CD4-positive, alpha-beta T cell treated with Interleukin-12 subunit alpha and Interleukin-12 subunit beta, for 1 hour (primary cell): ENCODE data around the gene RASIP1.
"Not testable (repeated sequence)": the region's sequence is repeated elsewhere in the genome, so short reads cannot be mapped to it uniquely, and the experiment has no call there.

Experiments used
- DNase-seq: peaks from one replicate; pipeline ENCODE4 v3.0.0-alpha.2; 2020

Gene RASIP1

DNA sequence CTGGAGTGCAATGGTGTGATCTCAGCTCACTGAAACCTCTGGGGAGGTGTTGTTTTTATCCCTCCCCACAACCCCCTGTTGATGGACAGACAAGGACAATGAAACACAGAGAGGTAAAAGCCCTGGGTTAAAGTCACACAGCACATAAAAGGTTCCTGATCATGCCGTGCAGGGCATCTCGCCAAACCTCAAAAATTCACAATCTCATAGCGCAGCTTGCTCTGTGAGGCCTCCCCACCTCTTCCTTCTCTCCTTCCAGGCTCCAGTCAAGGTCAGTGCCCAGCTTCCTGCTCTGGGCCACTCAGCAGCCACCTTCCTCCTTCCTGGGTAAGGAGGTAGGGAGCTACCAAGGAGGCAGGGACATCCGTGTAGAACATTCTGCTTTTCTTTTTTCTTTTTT is 42.4 kb downstream of the RASIP1 start:
- no peak for DNase-seq

DNA sequence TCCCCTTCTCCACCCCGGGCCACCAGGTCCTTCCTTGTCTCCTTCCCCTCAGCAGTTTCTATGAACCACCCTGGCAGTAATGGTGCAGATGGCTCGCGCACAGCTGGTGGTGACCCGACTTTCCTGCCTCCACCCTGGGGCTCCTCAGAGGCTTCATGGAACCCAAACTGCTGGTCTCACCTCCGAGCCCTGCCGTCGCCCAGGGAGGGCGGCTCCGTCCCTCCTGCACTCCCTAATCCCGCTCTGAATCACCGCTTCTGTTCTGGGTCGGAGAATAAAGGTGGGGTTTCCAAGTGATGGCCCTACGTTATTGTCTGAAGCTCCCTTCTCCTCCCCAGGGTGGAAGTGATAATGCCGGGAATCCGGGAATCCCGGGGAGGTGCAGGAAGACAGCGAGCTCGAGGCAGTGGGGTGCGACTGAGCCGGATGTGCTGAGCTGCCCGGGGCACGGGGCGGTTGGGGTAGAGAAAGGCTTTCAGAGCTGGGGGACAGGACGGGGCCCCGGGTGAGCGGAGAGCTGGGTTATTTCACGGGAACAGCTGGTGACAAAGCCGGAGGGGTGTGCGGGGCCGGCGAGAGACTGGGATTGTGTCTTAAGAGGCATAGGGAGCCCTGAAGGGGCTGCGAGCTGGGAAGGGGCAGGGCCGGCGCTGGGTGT is 43.9 kb downstream of the RASIP1 start:
- no peak for DNase-seq

DNA sequence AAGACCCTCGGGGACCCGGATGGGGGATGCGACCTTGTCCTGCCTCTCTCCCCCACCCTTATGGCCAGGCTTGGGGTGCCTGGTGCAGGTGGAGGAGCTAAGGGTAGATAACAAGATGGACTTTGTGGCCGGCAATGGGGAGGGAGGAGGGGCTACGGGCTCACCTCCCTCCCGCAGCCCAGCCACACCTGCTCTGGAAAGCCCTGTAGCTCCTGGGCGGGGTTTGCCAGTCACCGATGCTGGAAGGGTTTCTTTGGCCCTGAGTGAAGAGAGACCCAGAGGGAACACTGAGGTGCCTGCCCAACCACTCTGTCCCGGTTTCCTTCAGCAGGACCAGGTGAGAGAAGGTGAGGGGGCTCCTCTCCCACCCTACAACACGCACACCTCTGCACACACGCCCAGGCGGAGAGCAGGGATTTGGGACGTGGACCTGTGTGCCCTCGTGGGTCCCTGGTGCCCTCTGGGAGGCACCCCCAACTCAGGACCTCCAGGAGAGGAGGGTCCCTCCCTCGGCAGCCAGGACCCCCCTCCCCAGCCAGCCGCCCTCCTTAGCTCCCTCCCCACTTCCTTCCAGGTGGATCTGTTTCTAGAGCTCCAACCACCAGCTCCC is 44.6 kb downstream of the RASIP1 start, which contains the start of gene FUT2:
FUT2 (plus strand) TSS at position 229 of the 610 bp plus-strand sequence. CDS start 6,986 bp downstream, outside the sequence.
- no peak for DNase-seq

DNA sequence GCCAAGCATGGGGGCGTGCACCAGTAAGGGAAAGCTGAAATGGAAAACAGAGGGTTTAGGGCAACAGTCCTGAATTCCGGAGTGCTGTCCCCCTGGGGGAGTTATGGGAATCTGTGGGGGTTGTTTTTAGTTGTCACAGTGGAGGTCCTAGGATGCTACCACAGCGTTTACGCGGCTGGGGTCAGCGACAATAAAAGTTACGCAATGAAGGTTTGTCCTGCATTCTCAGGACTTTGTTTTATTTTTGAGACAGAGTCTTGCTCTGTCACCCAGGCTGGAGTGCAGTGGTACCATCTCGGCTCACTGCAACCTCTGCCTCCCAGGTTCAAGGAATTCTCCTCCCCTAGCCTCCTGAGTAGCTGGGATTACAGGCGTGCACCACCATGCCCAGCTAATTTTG is 46.8 kb downstream of the RASIP1 start:
- DNase-seq, result not testable (repeated sequence)

DNA sequence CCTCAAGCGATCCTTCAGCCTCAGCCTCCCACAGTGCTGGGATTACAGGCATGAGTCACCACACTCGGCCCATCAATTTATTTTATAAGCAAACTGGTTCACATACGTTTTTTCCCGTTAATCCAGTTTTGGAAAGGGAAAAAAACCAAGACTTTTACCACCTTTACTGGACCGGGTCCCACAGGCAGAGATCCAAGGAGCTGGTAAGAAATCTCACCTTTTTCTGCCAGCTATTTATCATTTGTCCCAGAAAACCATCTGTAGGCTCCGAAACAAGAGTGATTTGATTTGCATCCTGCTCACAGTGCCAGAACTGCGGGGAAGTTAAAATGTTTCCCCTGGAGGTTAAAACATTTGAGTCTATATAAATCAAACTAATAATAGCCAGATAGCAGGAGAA is 51.0 kb downstream of the RASIP1 start:
- DNase-seq, result no peak

DNA sequence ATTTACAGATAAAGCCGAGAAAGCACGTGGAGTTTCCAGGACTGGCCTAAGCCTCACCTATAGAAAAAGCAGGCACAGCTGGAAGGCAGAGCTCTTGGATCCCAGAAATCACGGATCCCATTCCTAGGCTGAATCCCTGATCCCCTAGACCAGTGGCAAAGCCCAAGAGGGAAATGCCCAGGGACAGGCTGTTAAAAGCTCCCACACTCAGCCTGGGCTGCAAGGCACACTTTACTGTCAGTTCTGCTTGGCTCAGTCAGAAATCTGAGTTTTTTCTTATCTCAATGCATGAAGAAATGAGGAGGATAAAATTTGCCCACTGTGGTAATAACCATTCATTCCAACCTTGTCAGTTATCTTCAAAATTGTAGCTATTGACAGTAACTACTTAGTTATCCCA is 52.6 kb downstream of the RASIP1 start:
- DNase-seq, result no peak

DNA sequence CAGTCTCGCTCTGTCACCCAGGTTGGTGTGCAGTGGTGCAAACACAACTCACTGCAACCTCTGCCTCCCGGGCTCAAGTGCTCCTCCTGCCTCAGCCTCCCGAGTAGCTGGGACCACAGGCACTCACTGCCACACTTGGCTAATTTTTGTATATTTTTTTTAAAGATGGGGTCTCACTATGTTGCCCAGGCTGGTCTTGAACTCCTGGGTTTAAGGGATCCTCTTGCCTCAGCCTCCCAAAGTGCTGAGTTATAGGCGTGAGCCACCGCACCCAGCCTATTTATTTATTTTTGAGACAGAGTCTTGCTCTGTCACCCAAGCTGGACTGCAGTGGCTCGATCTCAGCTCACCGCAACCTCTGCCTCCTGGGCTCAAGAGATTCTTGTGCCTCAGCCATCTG is 53.8 kb downstream of the RASIP1 start:
- DNase-seq, result not testable (repeated sequence)

DNA sequence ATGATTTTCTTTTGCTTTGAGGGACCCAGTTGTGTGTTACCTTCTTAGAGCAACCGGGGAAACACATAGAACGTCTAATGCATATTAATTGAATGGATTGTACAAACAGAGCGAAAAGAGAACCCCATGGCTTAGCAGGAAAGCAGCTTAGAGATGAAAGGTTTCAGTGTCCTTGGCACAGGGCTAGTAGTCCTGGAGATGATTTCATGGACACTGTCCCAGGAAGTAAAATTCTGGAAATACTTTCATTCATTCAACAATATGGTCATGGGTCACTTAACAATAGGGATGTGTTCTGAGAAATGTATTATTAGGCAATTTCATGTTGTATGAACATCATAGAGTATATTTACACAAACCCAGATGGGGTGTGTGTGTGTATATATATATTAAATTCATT is 54.3 kb downstream of the RASIP1 start:
- no peak for DNase-seq

DNA sequence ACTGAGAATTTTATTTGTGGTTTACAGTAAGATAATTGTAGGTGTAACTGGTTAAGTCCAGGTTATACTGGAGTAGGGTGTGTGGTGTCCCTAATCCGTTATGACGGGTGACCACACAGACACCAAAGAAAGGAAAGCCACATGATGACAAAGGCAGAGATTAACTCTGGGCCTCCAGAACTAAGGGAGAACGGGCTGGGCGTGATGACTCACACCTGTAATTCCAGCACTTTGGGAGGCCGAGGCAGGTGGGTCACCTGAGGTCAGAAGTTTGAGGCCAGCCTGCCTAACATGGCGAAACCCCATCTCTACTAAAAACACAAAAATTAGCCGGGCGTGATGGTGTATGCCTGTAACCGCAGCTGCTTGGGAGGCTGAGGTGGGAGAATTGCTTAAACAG is 54.8 kb downstream of the RASIP1 start:
- no peak for DNase-seq

DNA sequence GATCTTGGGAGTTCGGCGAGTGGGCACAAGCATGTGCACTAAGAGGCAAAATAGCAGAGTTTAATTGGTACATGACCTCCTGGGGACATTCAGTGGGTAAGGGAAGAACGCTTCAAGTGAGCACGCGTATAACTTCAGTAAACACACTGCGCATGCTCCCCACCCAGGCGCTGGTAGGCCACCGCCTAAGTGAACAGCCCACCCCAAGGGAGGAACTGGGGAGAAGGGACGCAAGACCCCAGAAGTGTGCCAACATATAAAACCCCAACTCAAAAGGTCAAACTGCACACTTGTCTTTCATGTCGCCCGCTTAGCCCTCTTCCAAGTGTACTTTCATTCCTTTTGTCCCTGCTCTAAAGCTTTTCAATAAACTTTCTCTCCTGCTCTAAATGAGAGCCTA is 57.1 kb downstream of the RASIP1 start:
- peak; percentile 27 for DNase-seq

DNA sequence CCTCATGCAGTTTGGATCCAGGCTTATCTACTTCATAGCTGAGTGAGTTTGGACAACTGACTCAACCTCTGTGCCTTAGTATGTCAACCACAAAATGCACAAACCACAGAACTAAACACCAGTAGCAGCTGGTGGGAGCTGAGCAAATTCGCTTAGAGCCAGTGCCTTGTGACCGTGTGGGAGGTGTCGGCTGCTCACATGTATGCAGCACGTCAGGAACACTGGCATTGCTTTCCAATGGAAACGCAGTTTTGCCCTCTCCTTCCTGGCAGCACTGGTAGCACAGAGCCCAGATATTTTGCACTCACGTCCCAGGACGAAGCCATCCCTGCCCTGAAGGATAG is 59.3 kb downstream of the RASIP1 start:
- no peak for DNase-seq

DNA sequence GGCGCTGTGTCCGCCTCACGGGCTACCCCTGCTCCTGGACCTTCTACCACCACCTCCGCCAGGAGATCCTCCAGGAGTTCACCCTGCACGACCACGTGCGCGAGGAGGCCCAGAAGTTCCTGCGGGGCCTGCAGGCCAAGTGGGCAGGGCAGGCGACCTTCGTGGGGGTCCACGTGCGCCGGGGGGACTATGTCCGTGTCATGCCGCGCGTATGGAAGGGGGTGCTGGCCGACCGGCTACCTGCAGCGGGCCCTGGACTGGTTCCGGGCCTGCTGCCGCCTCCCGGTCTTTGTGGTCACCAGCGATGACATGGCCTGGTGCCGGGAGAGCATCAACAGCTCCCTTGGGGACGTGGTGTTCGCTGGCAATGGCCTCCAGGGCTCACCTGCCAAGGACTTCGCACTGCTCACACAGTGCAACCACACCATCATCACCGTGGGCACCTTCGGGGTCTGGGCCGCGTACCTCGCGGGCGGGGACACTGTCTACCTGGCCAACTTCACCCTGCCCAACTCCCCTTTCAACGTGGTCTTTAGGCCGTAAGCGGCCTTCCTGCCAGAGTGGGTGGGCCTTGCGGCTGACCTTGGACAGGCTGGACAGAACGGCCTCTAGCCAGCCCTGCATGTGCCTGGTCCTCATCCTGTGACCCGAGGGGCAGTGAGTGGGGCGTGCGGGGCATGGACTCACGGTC is 59.8 kb downstream of the RASIP1 start:
- no peak for DNase-seq

DNA sequence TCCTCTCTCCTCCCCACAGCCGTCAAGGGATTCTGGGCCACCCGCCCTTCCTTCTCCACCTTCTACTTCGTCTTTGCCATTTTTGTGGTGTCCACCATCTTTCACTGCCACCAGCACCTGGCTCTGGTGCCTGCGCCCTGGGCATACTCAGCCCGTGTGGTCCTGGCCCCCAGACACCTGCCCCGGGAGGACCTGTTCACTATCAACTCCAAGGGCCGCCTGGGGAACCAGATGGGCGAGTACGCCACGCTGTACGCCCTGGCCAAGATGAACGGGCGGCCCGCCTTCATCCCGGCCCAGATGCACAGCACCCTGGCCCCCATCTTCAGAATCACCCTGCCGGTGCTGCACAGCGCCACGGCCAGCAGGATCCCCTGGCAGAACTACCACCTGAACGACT is 60.4 kb downstream of the RASIP1 start:
- not testable (repeated sequence) for DNase-seq

DNA sequence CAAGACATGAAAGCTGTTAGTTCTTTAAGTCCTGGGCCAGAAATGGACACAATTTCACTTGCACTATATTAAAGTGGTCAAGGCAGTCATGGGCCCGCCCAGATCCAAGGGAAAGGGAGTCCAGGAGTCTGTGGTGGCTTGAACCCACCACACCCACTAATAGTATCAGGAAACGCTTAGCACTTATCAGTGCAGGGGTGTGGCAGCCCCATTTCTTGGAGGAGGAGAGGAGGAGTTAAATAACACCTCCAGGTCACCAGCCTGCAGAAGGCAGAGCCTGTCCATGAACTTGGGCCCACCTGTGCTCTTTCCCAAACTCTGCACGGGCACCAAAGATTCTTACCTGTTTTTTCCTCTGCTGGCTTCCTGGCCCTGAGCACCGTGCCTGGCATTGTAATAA is 62.2 kb downstream of the RASIP1 start:
- no peak for DNase-seq

DNA sequence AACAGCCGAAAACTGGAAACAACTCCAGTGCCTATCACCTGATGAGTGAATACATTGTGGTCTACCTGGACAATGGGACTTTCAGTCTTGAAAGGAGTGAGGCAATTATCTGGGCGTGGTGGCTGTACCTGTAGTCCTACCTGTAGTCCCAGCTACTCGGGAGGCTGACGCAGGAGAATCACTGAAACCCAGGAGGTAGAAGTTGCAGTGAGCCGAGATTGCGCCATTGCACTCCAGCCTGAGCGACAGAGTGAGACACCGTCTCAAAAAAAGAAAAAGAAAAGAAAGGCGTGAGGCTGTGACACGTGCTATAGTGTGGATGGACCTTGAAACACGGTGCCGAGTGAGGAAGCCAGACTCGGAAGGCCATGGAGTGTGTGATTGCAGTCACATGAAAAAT is 63.5 kb downstream of the RASIP1 start:
- DNase-seq, result no peak

DNA sequence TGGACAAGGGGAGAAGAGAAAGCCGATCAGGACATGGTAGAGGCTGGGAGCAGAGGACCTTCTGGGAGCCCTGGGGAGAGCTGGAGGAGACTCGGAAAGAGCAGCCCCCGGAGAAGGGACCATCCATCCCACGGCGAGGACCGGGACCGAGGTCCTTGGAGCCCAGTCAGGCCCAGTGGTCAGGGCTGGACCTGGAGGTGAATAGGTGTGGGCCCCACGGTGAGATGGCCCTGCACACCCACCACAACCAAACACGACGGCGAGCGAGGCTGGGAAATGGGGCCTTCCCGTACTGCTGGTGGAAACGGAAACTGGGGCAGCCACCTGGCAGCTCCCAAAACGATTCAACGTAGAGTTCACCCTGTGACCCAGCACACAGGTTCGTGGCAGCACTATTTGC is 63.9 kb downstream of the RASIP1 start:
- no peak for DNase-seq

DNA sequence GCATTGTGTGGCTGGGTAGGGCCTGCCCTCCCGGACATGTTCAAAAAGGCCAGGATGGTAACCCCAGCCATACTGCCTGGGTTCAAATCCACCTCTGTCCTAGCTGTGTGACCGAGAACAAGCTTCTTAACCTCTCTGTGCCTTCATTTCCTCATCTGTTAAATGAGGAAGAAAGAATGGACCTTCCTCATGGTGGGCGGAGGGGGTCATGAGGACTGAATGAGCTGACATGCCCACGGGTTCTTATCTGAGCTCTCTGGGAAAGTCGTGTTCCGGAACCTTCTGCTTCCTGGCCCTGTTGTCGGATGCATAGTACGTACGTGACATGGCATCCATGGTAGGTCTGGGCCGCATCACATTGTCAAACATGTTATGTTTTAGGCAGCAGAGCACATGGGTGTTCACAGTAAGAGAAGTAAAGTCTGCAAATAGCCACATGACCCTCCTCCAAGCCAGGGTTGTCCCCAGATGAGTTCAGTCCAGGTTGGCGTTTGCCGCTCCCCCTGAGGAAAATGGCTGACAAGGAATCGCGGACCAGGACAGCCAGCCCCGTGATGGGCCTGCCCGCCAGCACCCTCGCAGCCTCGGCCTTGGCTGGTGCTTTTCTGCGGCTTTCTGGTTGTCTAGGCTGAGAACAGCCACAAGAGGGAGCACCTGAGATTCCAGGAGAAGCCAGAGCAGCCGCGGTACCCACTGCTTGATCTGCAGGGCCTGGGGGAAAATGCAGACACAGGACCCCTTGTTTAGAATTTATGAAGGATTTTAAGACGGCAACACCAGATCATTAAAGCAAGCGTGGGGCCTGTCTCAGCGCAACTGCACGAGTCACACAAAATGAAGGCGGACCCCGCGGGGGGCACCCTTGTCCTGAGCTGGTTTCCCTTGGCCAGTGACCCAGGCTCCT is 65.2 kb downstream of the RASIP1 start:
- peak; percentile 84 for DNase-seq

DNA sequence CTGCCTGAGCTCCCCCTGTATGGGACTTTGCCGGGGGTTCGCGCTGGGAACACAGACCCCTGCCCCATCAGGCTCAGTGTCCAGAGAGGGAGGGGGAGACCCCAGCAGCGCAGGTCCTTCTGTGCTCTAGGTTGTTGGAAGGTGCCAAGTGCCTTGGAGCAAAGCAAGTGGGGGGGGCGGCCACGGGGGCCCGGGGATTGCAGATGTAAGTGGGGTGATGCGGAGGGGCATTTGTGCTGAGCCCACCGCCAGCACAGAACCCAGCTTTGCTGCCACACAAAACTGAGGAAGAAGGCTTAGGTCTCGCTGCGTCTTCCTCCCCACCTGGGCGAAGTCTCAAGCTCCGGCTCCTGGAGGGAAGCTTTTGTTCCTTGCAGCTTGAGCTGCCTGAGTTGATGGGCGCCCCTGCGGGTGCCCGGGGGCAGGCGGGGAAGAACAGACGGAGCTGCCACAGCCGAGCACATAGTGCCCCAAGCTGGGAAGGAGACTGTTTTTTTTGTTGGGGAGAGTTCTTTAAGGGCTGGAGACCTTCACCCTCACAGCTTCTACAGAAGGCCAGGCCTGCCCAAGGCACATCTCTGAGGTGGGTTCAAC is 66.1 kb downstream of the RASIP1 start:
- no peak for DNase-seq

DNA sequence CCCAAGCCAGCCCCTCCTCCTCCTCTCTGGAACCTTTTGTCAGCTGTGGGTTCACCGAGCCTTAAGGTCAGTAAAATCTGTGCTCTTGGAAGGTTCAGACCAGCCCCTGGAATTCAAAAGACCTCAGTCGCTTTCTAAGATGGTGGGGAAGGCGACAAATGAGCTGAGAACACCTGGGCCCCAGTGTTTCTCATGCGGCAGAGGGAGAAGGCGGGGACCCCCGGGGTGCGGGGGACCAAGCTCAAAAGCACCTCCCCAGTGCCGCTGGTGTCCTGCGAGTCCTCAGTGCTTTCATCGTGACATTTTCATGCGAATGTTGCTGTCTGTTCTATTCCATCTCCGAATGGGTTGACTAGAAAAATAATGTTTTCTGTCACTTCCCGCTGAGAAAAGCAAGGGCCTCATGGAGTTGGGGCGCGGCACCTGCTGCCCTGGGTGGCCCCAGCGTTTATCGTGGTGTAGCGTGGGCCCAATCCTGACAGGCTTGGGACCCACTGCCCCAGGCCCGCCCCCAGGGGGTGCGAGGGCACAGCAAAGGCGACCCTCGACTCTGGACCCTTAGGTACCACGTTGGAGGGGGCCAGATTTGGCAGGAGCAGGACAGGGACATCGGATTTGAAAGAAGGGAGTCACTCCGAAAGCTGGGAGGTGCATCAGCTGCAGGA is 66.8 kb downstream of the RASIP1 start:
- no peak for DNase-seq

DNA sequence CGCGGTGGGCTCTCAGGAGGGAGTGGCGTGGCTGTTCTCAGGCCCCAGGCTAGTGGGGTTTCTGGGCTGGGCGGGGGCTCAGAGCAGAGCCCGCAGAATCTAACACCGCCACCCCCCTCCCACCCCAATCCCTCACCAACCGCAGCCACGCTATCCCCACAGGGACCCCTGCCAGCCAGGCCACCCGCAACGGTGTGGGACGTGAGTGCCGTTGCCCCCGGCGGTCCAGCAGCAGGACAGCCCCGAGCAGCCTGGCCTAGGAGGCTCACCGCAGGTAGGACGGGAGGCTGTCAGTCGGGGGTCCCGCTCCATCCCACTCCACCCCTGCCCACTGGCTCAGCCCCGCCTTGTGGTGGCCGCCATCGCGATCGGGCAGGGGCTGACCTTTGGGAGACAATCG is 67.4 kb downstream of the RASIP1 start, which contains the start of gene NTN5:
NTN5 (minus strand) TSS at position 24 of the 400 bp plus-strand sequence. CDS start 2,031 bp downstream, outside the sequence.
- no peak for DNase-seq

DNA sequence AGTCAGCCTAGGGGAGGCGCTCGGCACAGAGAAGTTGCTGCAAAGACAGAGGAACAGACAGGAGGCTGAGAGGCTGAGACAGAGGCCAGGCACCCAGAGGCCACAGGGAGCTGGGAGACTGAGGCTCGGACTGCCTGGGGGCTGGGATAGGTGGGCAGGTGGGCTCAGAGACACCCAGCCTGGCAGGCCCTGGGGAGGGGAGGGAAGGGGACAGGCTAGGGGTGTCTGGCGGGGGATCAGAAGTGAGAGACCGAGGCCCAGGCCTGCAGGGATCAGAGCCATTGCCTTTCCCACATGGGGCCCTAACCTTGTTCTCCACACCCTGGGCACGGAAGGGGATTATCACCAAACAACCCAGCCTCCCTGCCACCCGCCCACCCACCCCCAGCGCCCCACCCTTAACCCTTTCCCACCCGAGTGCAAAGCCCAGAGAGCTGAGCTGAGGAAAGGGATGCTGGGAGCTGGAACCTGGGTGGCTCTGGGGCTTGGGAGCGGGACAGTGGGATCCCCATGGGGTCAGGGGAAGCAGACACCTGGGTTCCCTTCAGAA is 68.9 kb downstream of the RASIP1 start:
- no peak for DNase-seq
